DND-41 (cell line): ENCODE measurements around the gene PPM1E.
"Not testable (repeated sequence)": the region's sequence is repeated elsewhere in the genome, so short reads cannot be mapped to it uniquely, and the experiment has no call there.

Source experiments
- ATAC-seq: fragments of 200-7000 bp; cut with Tn5 transposase; 3 replicates; pipeline ENCODE4 v1.9.1; 2021; ENCODE audit warnings: low read depth; ENCODE audit not compliant: insufficient read depth
- DNase-seq: peaks from one replicate; pipeline ENCODE4 v3.0.0-alpha.2; 2020
- H2AFZ ChIP-seq: 2 replicates; pipeline ENCODE4 v1.6.0; 2012; ENCODE audit warnings: low read depth, low read length
- H3K27ac ChIP-seq: 2 replicates; pipeline ENCODE4 v1.5.1; 2012; ENCODE audit warnings: low read length, inconsistent platforms
- H3K27me3 ChIP-seq: fragments of 200-600 bp; sonication (generic); 2 replicates; pipeline ENCODE4 v1.6.0; 2012; ENCODE audit warnings: low read length, mild to moderate bottlenecking, inconsistent platforms; ENCODE audit not compliant: insufficient read depth, poor library complexity
- H3K36me3 ChIP-seq: 2 replicates; pipeline ENCODE4 v1.5.1; 2012; ENCODE audit warnings: low read length, inconsistent platforms; ENCODE audit not compliant: insufficient read depth
- H3K4me1 ChIP-seq: 2 replicates; pipeline ENCODE4 v1.5.1; 2012; ENCODE audit warnings: mild to moderate bottlenecking, low read length; ENCODE audit not compliant: insufficient read depth
- H3K4me2 ChIP-seq: 2 replicates; pipeline ENCODE4 v1.6.0; 2012; ENCODE audit warnings: mild to moderate bottlenecking, moderate library complexity, low read length, inconsistent platforms; ENCODE audit not compliant: insufficient read depth
- H3K4me3 ChIP-seq, 2 experiments: fragments of 200-600 bp in 1 of 2; shearing (Covaris generic) in 1 of 2; 2 replicates each; pipeline ENCODE4 v1.5.1; 2012 to 2016; ENCODE audit warnings: inconsistent platforms in 2 of 2, low read length in 2 of 2, mild to moderate bottlenecking in 2 of 2, low read depth in 1 of 2, moderate library complexity in 1 of 2
- H3K79me2 ChIP-seq: 2 replicates; pipeline ENCODE4 v1.6.0; 2012; ENCODE audit warnings: low read length, inconsistent platforms; ENCODE audit not compliant: insufficient read depth
- H3K9ac ChIP-seq: 2 replicates; pipeline ENCODE4 v1.6.0; 2012; ENCODE audit warnings: low read depth, mild to moderate bottlenecking, inconsistent platforms, low read length, moderate library complexity
- H3K9me3 ChIP-seq: 2 replicates; pipeline ENCODE4 v1.5.1; 2012; ENCODE audit warnings: low read length, moderate library complexity, mild to moderate bottlenecking, inconsistent platforms; ENCODE audit not compliant: insufficient read depth, severe bottlenecking
- H4K20me1 ChIP-seq: 2 replicates; pipeline ENCODE4 v1.6.0; 2012; ENCODE audit warnings: low read length; ENCODE audit not compliant: insufficient read depth
- EZH2 ChIP-seq: IDR thresholded peaks from 3 replicates; pipeline ENCODE4 v1.6.1; 2012; ENCODE audit warnings: borderline replicate concordance, low read depth, mild to moderate bottlenecking, moderate library complexity, low read length, inconsistent platforms; ENCODE audit not compliant: severe bottlenecking
- TF ChIP-seq, protein P1 (sequence below): IDR thresholded peaks from 2 replicates; pipeline ENCODE4 v1.5.1; 2012; ENCODE audit warnings: borderline replicate concordance, low read length, moderate library complexity, mild to moderate bottlenecking; ENCODE audit not compliant: poor library complexity, severe bottlenecking; ENCODE audit errors: extremely low read depth

PPM1E gene

DNA sequence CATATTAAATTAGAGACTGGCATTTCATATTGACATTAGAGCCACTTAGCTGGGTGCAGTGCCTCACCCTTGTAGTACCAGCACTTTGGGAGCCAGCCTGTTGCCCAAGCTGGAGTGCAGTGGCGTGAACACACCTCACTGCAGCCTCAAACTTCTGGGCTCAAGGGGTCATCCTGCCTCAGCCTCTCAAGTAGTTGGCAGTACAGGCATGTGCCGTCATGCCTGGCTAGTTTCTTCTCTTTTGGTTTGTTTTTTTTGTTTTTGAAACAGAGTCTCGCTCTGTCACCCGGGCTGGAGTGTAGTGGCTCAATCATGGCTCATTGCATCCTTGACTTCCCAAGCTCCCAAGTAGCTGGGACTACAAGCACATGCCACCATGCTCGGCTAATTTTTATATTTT lies 8.7 kb downstream of the PPM1E start:
- ATAC-seq (no peak), DNase-seq (no peak)
- TF ChIP-seq, protein P1, sequence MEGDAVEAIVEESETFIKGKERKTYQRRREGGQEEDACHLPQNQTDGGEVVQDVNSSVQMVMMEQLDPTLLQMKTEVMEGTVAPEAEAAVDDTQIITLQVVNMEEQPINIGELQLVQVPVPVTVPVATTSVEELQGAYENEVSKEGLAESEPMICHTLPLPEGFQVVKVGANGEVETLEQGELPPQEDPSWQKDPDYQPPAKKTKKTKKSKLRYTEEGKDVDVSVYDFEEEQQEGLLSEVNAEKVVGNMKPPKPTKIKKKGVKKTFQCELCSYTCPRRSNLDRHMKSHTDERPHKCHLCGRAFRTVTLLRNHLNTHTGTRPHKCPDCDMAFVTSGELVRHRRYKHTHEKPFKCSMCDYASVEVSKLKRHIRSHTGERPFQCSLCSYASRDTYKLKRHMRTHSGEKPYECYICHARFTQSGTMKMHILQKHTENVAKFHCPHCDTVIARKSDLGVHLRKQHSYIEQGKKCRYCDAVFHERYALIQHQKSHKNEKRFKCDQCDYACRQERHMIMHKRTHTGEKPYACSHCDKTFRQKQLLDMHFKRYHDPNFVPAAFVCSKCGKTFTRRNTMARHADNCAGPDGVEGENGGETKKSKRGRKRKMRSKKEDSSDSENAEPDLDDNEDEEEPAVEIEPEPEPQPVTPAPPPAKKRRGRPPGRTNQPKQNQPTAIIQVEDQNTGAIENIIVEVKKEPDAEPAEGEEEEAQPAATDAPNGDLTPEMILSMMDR, result no peak
- no peak for TF ChIP-seq EZH2
- Histone ChIP-seq H3K4me1 (no peaks in the 10 kb centered on the region), H3K4me2 (no peak overlapping the region), H3K4me3 (no peak overlapping the region), H3K79me2 (no peaks in the 10 kb centered on the region), H3K27ac (no peak overlapping the region), H3K9ac (no peak overlapping the region), H3K36me3 (no peaks in the 10 kb centered on the region), H3K9me3 (no peaks in the 10 kb centered on the region), H4K20me1 (no peaks in the 10 kb centered on the region), H2AFZ (no peak overlapping the region), H3K27me3 (peaks cover 5% of the 10 kb centered on the region)

DNA sequence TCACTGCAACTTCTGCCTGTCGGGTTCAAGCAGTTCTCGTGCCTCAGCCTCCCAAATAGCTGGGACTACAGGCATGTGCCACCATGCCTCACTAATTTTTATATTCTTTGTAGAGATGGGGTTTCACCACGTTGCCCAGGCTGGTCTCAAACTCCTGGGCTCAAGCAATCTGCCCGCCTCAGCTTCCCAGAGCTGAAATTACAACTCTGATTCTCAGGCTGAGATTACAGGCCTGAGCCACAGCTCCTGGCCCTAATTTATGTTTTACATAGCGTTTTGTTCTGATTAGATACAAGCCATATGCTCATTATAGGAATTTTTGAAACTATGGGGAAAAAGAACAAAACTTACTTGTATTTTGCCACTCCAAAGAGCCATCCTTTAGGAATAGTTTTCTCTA lies 22.8 kb downstream of the PPM1E start:
- H3K9me3 ChIP-seq, H3K27me3 ChIP-seq, H3K27ac ChIP-seq, H3K36me3 ChIP-seq, ATAC-seq, H3K4me1 ChIP-seq, H3K4me2 ChIP-seq, DNase-seq, H3K9ac ChIP-seq, H3K4me3 ChIP-seq, H2AFZ ChIP-seq, H4K20me1 ChIP-seq, H3K79me2 ChIP-seq: not testable (repeated sequence)

DNA sequence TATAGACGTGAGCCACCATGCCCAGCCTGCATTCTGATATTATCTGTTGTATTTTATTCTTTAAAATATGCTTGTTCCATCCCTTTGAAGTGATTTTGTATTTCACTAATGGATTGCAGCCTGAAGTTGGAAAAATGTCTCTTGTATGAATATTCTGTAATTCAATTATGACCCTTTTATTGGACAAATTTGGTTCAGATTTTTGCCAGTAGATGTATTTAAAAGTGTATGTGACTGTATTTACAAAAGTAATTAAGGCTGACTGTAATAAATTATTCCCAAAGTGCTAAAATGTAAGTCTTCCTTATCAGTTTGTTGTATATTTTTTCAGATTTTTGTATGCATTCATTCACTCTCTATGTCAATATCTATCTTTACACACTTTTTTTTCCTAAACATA lies 23.8 kb downstream of the PPM1E start:
- ATAC-seq, result no peak
- Histone ChIP-seq H3K4me1 (no peaks in the 10 kb centered on the region), H3K9ac (no peak overlapping the region), H3K4me3 (no peak overlapping the region), H2AFZ (no peak overlapping the region), H3K79me2 (no peaks in the 10 kb centered on the region), H4K20me1 (no peaks in the 10 kb centered on the region), H3K9me3 (no peaks in the 10 kb centered on the region), H3K4me2 (no peak overlapping the region), H3K27me3 (peaks cover 4% of the 10 kb centered on the region), H3K27ac (no peak overlapping the region), H3K36me3 (no peaks in the 10 kb centered on the region)
- no peak for DNase-seq
- TF ChIP-seq, protein P1, result no peak
- no peak for TF ChIP-seq EZH2

DNA sequence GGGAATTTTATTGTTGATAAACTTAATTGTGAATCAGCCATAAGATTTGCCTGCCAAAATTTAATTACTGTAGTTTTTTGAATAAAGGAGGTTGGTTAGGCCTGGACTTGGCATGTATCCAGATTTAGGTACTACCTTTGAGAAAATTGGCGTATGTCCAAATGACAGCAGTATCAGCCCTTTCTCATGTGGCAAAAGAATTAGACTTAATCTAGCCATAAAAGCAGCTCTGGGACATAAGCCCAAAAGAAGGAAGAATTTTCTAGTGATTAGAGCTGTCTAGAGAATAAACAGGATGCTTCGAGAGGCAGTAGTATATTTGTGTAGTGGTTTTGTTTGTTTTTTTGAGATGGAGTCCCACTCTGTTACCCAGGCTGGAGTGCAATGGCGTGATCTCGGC lies 27.7 kb downstream of the PPM1E start:
- DNase-seq (no peak), ATAC-seq (no peak)
- no peaks in the 10 kb centered on the region for H3K79me2 ChIP-seq
- TF ChIP-seq EZH2, result no peak
- TF ChIP-seq, protein P1, result no peak
- H3K4me1 ChIP-seq, result peaks cover 4% of the 10 kb centered on the region; the same call in 1 of the 2 replicates
- H3K9me3 ChIP-seq, result no peaks in the 10 kb centered on the region
- no peaks in the 10 kb centered on the region for H3K36me3 ChIP-seq
- no peaks in the 10 kb centered on the region for H4K20me1 ChIP-seq
- H3K27me3 ChIP-seq, result no peaks in the 10 kb centered on the region
- no peak overlapping the region for H2AFZ ChIP-seq
- H3K9ac ChIP-seq, result no peak overlapping the region
- no peak overlapping the region for H3K4me2 ChIP-seq
- H3K4me3 ChIP-seq, result no peak overlapping the region
- H3K27ac ChIP-seq, result no peak overlapping the region
